ENCODE results near the gene EN1.

GRCh38 chr2:118846953-118847761, at the start of gene EN1:
- TF ChIP-seq CTCF (conservative IDR thresholded peaks at IDR 0.05; ENCODE audit: low read length), result no peak
- TF ChIP-seq EZH2phosphoT487 (IDR thresholded peaks at IDR 0.05; ENCODE audit: borderline replicate concordance, low read depth, low read length), result no peak

Data from OCI-LY7 (cell line).